GM23338 (cell line): Measurements from ENCODE around the gene NPHP4. TPM values are rescaled to one million over a fixed set of nuclear protein-coding genes. Genes with fewer than 3 reads are reported as not detected.

Experiments used
- ATAC-seq: fragments of 200-7000 bp; cut with Tn5 transposase; 3 replicates; pipeline ENCODE4 v1.9.1; 2020
- DNase-seq: peaks from one replicate; pipeline ENCODE4 v3.0.0-alpha.2; 2015; ENCODE audit warnings: low spot score
- H2AFZ ChIP-seq: fragments of 200-600 bp; sonication (generic); 2 replicates; pipeline ENCODE4 v1.8.0; 2016; ENCODE audit warnings: antibody characterized with exemption, mild to moderate bottlenecking, moderate library complexity
- H3F3A ChIP-seq: fragments of 200-600 bp; sonication (generic); replicated peaks from 2 replicates; pipeline ENCODE4 v1.8.0; 2017; ENCODE audit warnings: antibody characterized with exemption, mixed run types, low read depth
- H3K27ac ChIP-seq: fragments of 200-600 bp; sonication (generic); 2 replicates; pipeline ENCODE4 v1.6.1; 2016; ENCODE audit warnings: low read depth
- H3K27me3 ChIP-seq: fragments of 200-600 bp; sonication (generic); 2 replicates; pipeline ENCODE4 v1.8.0; 2016; ENCODE audit warnings: mild to moderate bottlenecking, mixed run types, moderate library complexity; ENCODE audit not compliant: insufficient read depth
- H3K36me3 ChIP-seq: fragments of 200-600 bp; sonication (generic); 2 replicates; pipeline ENCODE4 v1.8.0; 2016; ENCODE audit warnings: mild to moderate bottlenecking; ENCODE audit not compliant: insufficient read depth
- H3K4me1 ChIP-seq: fragments of 200-600 bp; sonication (generic); 2 replicates; pipeline ENCODE4 v1.8.0; 2016; ENCODE audit warnings: mild to moderate bottlenecking, moderate library complexity; ENCODE audit not compliant: insufficient read depth
- H3K4me2 ChIP-seq: fragments of 200-600 bp; sonication (generic); 2 replicates; pipeline ENCODE4 v1.7.1; 2017; ENCODE audit warnings: mixed run types
- H3K4me3 ChIP-seq: fragments of 200-600 bp; sonication (generic); 2 replicates; pipeline ENCODE4 v1.6.1; 2016; ENCODE audit warnings: mixed run types
- H3K79me2 ChIP-seq: fragments of 200-600 bp; sonication (generic); replicated peaks from 2 replicates; pipeline ENCODE4 v1.8.0; 2017; ENCODE audit warnings: mild to moderate bottlenecking; ENCODE audit not compliant: insufficient read depth
- H3K9me2 ChIP-seq: fragments of 200-600 bp; sonication (generic); 2 replicates; pipeline ENCODE4 v1.8.0; 2017; ENCODE audit not compliant: insufficient read depth
- H4K20me1 ChIP-seq: fragments of 200-600 bp; sonication (generic); replicated peaks from 2 replicates; pipeline ENCODE4 v1.8.0; 2017; ENCODE audit warnings: mild to moderate bottlenecking; ENCODE audit not compliant: insufficient read depth
- H3K27ac Mint-ChIP-seq: 2 replicates; pipeline ENCODE4 v1.8.0; 2020; ENCODE audit warnings: inconsistent platforms, mild to moderate bottlenecking, moderate library complexity, mixed read lengths
- H3K27me3 Mint-ChIP-seq: 3 replicates; pipeline ENCODE4 v1.8.0; 2022; ENCODE audit warnings: low read depth, mild to moderate bottlenecking, moderate library complexity, mixed read lengths, inconsistent platforms; ENCODE audit not compliant: insufficient read depth, poor library complexity
- H3K36me3 Mint-ChIP-seq: 3 replicates; pipeline ENCODE4 v1.8.0; 2021; ENCODE audit warnings: low read depth, mild to moderate bottlenecking, inconsistent platforms, moderate library complexity, mixed read lengths
- H3K4me1 Mint-ChIP-seq: 3 replicates; pipeline ENCODE4 v1.8.0; 2020; ENCODE audit warnings: mild to moderate bottlenecking, inconsistent platforms, mixed read lengths
- H3K4me3 Mint-ChIP-seq: 3 replicates; pipeline ENCODE4 v1.8.0; 2021; ENCODE audit warnings: moderate library complexity, mild to moderate bottlenecking, inconsistent platforms, mixed read lengths
- H3K9me3 Mint-ChIP-seq: 3 replicates; pipeline ENCODE4 v1.8.0; 2020; ENCODE audit warnings: moderate library complexity, mild to moderate bottlenecking, inconsistent platforms, mixed read lengths
- CREB1 ChIP-seq: fragments of 250-450 bp; sonication (Bioruptor Pico); IDR thresholded peaks from 2 replicates; pipeline ENCODE4 v1.5.0; 2020; ENCODE audit warnings: low read depth, mild to moderate bottlenecking, moderate library complexity
- CTCF ChIP-seq, 2 experiments: fragments of 200-600 bp in 1 of 2; sonication (generic) in 1 of 2; conservative IDR thresholded peaks; 2 replicates each; pipeline versions ENCODE4 v1.5.1 to v1.6.1; 2016 to 2017; ENCODE audit warnings: antibody characterized with exemption in 2 of 2, low read depth in 2 of 2, mild to moderate bottlenecking in 2 of 2, moderate library complexity in 1 of 2
- EZH2 ChIP-seq: fragments of 200-600 bp; sonication (generic); IDR thresholded peaks from one replicate; pipeline ENCODE4 v1.8.0; 2017; ENCODE audit warnings: antibody characterized with exemption, mild to moderate bottlenecking, low read depth; ENCODE audit not compliant: unreplicated experiment
- EZH2phosphoT487 ChIP-seq: fragments of 200-600 bp; sonication (generic); IDR thresholded peaks from one replicate; pipeline ENCODE4 v1.8.1; 2018; ENCODE audit warnings: antibody characterized with exemption; ENCODE audit not compliant: unreplicated experiment
- JUNB ChIP-seq: IDR thresholded peaks from one replicate; pipeline ENCODE4 v1.6.1; 2016; ENCODE audit warnings: antibody characterized with exemption; ENCODE audit not compliant: unreplicated experiment
- POLR2AphosphoS5 ChIP-seq: IDR thresholded peaks from 2 replicates; pipeline ENCODE4 v1.6.1; 2016; ENCODE audit warnings: antibody characterized with exemption, low read depth
- REST ChIP-seq: IDR thresholded peaks from one replicate; pipeline ENCODE4 v1.6.1; 2018; ENCODE audit warnings: antibody characterized with exemption; ENCODE audit not compliant: unreplicated experiment
- STAT1 ChIP-seq: IDR thresholded peaks from one replicate; pipeline ENCODE4 v1.6.1; 2016; ENCODE audit warnings: antibody characterized with exemption; ENCODE audit not compliant: unreplicated experiment
- ZNF331 ChIP-seq: fragments of 250-450 bp; sonication (Bioruptor Pico); IDR thresholded peaks from 2 replicates; pipeline ENCODE4 v1.5.0; 2020; ENCODE audit warnings: low read depth, mild to moderate bottlenecking, moderate library complexity
- ZNF462 ChIP-seq: fragments of 250-450 bp; sonication (Bioruptor Pico); IDR thresholded peaks from 2 replicates; pipeline ENCODE4 v1.5.0; 2020; ENCODE audit warnings: mild to moderate bottlenecking, moderate library complexity
- polyA plus RNA-seq: library from polyadenylated mRNA; unstranded; fragments of >200 nt; fragmentation: Nextera tagmentation; extraction: Ambion mirVana; gene quantifications from 2 replicates; pipeline ENCODE4 v1.2.1, GENCODE V29; 2016
- total RNA-seq: library from RNA; depleted of rRNA; stranded (reverse); fragments of >200 nt; shearing (Covaris generic); gene quantifications from 2 replicates; pipeline ENCODE4 v1.2.3, GENCODE V29; 2014

The NPHP4 gene
- total and polyA plus RNA-seq, 2 experiments from 2014 or later: 2.5 to 12.4 TPM

GRCh38 chr1:5845376-5845775 lies 146.8 kb downstream of the NPHP4 start:
- Histone ChIP-seq H3F3A (no peaks in the 10 kb centered on the region), H3K4me2 (no peak overlapping the region), H3K27ac (no peak overlapping the region), H3K27me3 (no peaks in the 10 kb centered on the region), H4K20me1 (no peaks in the 10 kb centered on the region), H3K36me3 (no peaks in the 10 kb centered on the region), H2AFZ (no peak overlapping the region), H3K79me2 (no peaks in the 10 kb centered on the region), H3K9me2 (no peaks in the 10 kb centered on the region), H3K4me3 (no peak overlapping the region), H3K4me1 (no peaks in the 10 kb centered on the region)
- Mint-ChIP-seq H3K27ac (no peak overlapping the region), H3K9me3 (no peaks in the 10 kb centered on the region), H3K4me1 (peaks cover 12% of the 10 kb centered on the region; the same call in 2 of the 3 replicates), H3K36me3 (no peaks in the 10 kb centered on the region), H3K27me3 (peaks cover 8% of the 10 kb centered on the region), H3K4me3 (no peak overlapping the region)
- ATAC-seq: no peak
- TF ChIP-seq ZNF331 (CRISPR knock-in tag): no peak
- DNase-seq: no peak

- H3K27me3 ChIP-seq: no peaks in the 10 kb centered on the region
- Mint-ChIP-seq H3K27ac (no peak overlapping the region), H3K27me3 (peaks cover 8% of the 10 kb centered on the region), H3K36me3 (no peaks in the 10 kb centered on the region), H3K4me3 (no peak overlapping the region), H3K9me3 (no peaks in the 10 kb centered on the region), H3K4me1 (peaks cover 12% of the 10 kb centered on the region; the same call in 2 of the 3 replicates)
- no peaks in the 10 kb centered on the region for H3K36me3 ChIP-seq
- no peak overlapping the region for H2AFZ ChIP-seq
- no peak overlapping the region for H3K27ac ChIP-seq
- no peaks in the 10 kb centered on the region for H3K9me2 ChIP-seq
- H3K4me1 ChIP-seq: no peaks in the 10 kb centered on the region
- DNase-seq (no peak), ATAC-seq (no peak)
- no peaks in the 10 kb centered on the region for H4K20me1 ChIP-seq
- H3K79me2 ChIP-seq: no peaks in the 10 kb centered on the region
- no peak overlapping the region for H3K4me2 ChIP-seq
- H3K4me3 ChIP-seq: no peak overlapping the region
- H3F3A ChIP-seq: no peaks in the 10 kb centered on the region
- no peak for TF ChIP-seq CTCF (conservative IDR thresholded peaks at IDR 0.05; ENCODE audit: low read depth in 2 of 2)
- TF ChIP-seq JUNB: no peak
- TF ChIP-seq REST: no peak
- TF ChIP-seq ZNF462 (CRISPR knock-in tag): no peak
- no peak for TF ChIP-seq ZNF331 (CRISPR knock-in tag)
- no peak for TF ChIP-seq STAT1
- TF ChIP-seq POLR2AphosphoS5: no peak
- no peak for TF ChIP-seq EZH2phosphoT487
- TF ChIP-seq EZH2: no peak
- no peak for TF ChIP-seq CREB1
Measured at GRCh38 chr1:5844442-5844841, 147.8 kb downstream of the NPHP4 start.
